Endodermal cell (in vitro differentiated cells): Measurements from ENCODE around the gene PRKCA. TPM values are rescaled to one million over a fixed set of nuclear protein-coding genes. Genes with fewer than 3 reads are reported as not detected.

Source experiments
- DNase-seq: peaks from one replicate; pipeline ENCODE4 v3.0.0-alpha.2; 2017
- H3K27ac ChIP-seq: 2 replicates; pipeline ENCODE4 v1.5.1; 2013; ENCODE audit warnings: mild to moderate bottlenecking, low read depth, low read length, moderate library complexity
- H3K27me3 ChIP-seq: 2 replicates; pipeline ENCODE4 v1.6.1; 2013; ENCODE audit warnings: mild to moderate bottlenecking, low read length, moderate library complexity; ENCODE audit not compliant: insufficient read depth, control insufficient read depth, poor library complexity, severe bottlenecking
- H3K36me3 ChIP-seq: 2 replicates; pipeline ENCODE4 v1.7.0; 2013; ENCODE audit warnings: mild to moderate bottlenecking, low read length, moderate library complexity; ENCODE audit not compliant: control insufficient read depth, insufficient read depth
- H3K4me1 ChIP-seq: one replicate; pipeline ENCODE4 v1.7.0; 2013; ENCODE audit warnings: low read length; ENCODE audit not compliant: control insufficient read depth, insufficient read depth
- H3K4me3 ChIP-seq: 2 replicates; pipeline ENCODE4 v1.5.1; 2013; ENCODE audit warnings: mild to moderate bottlenecking, low read length, moderate library complexity
- H3K9ac ChIP-seq: 2 replicates; pipeline ENCODE4 v1.6.1; 2013; ENCODE audit warnings: mild to moderate bottlenecking, low read length, moderate library complexity; ENCODE audit not compliant: poor library complexity, severe bottlenecking; ENCODE audit errors: extremely low read depth
- H3K9me3 ChIP-seq: 2 replicates; pipeline ENCODE4 v1.6.1; 2013; ENCODE audit warnings: mild to moderate bottlenecking, low read length, moderate library complexity; ENCODE audit not compliant: control insufficient read depth
- H3K27ac Mint-ChIP-seq: 2 replicates; pipeline ENCODE4 v1.8.0; 2020; ENCODE audit warnings: mixed read lengths
- H3K27me3 Mint-ChIP-seq: 2 replicates; pipeline ENCODE4 v1.8.0; 2021; ENCODE audit warnings: mild to moderate bottlenecking, mixed read lengths; ENCODE audit not compliant: insufficient read depth
- H3K36me3 Mint-ChIP-seq: 2 replicates; pipeline ENCODE4 v1.8.0; 2020; ENCODE audit warnings: low read depth, mixed read lengths
- H3K4me1 Mint-ChIP-seq: 2 replicates; pipeline ENCODE4 v1.8.0; 2020; ENCODE audit warnings: mixed read lengths
- H3K4me3 Mint-ChIP-seq: 2 replicates; pipeline ENCODE4 v1.8.0; 2020; ENCODE audit warnings: mild to moderate bottlenecking, moderate library complexity, mixed read lengths
- H3K9me3 Mint-ChIP-seq: 2 replicates; pipeline ENCODE4 v1.8.0; 2020; ENCODE audit warnings: mild to moderate bottlenecking, mixed read lengths
- WGBS, 2 experiments: methylation state at CpG; one replicate each; pipeline versions ENCODE4 v1.1.5 to v1.1.7; 2013; ENCODE audit warnings: missing lambda C conversion rate in 2 of 2, mixed read lengths in 1 of 2; ENCODE audit not compliant: insufficient coverage in 1 of 2, insufficient read length in 1 of 2; 5-methylcytosine and 5-hydroxymethylcytosine counted together
- total RNA-seq, 2 donors: library from RNA; stranded (reverse); fragmentation: NEBNext Ultra II Directional in 1 of 2; extraction: Animal tissue kit (Norgen Biotek cat#: 25700) in 1 of 2; gene quantifications; 2 replicates in 1 of 2; 3 replicates in 1 of 2; pipeline ENCODE4 v1.2.1, GENCODE V29; 2021
- TF ChIP-seq, protein P1 (sequence below): fragments of 200-600 bp; sonication (generic); conservative IDR thresholded peaks from 2 replicates; pipeline ENCODE4 v1.5.0; 2021; ENCODE audit warnings: antibody characterized with exemption, mild to moderate bottlenecking

PRKCA gene
- total RNA-seq, 2 donors from 2014 or later: 8.7 to 14.6 TPM

DNA sequence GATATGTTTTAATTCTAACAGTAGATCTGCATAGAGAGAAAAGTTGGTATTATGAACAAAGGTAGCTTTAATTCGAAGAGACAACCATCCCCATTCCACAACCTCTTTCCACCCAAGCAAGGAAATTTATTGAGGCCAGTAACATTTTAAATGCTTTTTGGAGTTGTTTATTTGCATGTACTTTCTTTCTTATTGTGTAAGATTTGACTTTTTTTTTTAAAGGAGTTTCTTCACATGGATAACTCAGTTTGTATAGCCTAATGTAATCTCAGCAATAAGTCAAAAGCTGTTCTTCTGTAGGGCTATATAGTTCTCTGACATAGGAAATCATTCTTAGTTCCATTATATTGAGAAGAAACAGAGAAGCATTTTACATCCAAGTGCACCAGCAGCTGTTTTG, 163.3 kb downstream of the PRKCA start:
- Mint-ChIP-seq H3K27me3 (no peaks in the 10 kb centered on the region), H3K4me1 (peaks cover 27% of the 10 kb centered on the region), H3K27ac (no peak overlapping the region), H3K36me3 (no peaks in the 10 kb centered on the region), H3K4me3 (no peak overlapping the region), H3K9me3 (no peaks in the 10 kb centered on the region)
- TF ChIP-seq, protein P1, sequence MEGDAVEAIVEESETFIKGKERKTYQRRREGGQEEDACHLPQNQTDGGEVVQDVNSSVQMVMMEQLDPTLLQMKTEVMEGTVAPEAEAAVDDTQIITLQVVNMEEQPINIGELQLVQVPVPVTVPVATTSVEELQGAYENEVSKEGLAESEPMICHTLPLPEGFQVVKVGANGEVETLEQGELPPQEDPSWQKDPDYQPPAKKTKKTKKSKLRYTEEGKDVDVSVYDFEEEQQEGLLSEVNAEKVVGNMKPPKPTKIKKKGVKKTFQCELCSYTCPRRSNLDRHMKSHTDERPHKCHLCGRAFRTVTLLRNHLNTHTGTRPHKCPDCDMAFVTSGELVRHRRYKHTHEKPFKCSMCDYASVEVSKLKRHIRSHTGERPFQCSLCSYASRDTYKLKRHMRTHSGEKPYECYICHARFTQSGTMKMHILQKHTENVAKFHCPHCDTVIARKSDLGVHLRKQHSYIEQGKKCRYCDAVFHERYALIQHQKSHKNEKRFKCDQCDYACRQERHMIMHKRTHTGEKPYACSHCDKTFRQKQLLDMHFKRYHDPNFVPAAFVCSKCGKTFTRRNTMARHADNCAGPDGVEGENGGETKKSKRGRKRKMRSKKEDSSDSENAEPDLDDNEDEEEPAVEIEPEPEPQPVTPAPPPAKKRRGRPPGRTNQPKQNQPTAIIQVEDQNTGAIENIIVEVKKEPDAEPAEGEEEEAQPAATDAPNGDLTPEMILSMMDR: no peak
- Histone ChIP-seq H3K27ac (no peak overlapping the region), H3K4me3 (no peak overlapping the region), H3K9me3 (no peaks in the 10 kb centered on the region), H3K27me3 (no peaks in the 10 kb centered on the region), H3K4me1 (no peaks in the 10 kb centered on the region), H3K9ac (no peak overlapping the region), H3K36me3 (no peaks in the 10 kb centered on the region)
- no CpG with 5 or more reads among the region's 1 CpG for WGBS, 2 experiments
- DNase-seq: no peak

- H3K4me1 ChIP-seq: no peaks in the 10 kb centered on the region
- Mint-ChIP-seq H3K9me3 (no peaks in the 10 kb centered on the region), H3K4me3 (no peak overlapping the region), H3K27me3 (no peaks in the 10 kb centered on the region), H3K27ac (no peak overlapping the region), H3K4me1 (peaks cover 27% of the 10 kb centered on the region), H3K36me3 (no peaks in the 10 kb centered on the region)
- no peak for DNase-seq
- WGBS, 2 experiments: 83 to 85% methylated on average over 3 to 11 of the region's 11 CpGs
- no peak overlapping the region for H3K9ac ChIP-seq
- H3K4me3 ChIP-seq: no peak overlapping the region
- no peaks in the 10 kb centered on the region for H3K9me3 ChIP-seq
- TF ChIP-seq, protein P1: no peak
- no peak overlapping the region for H3K27ac ChIP-seq
- H3K27me3 ChIP-seq: no peaks in the 10 kb centered on the region
- no peaks in the 10 kb centered on the region for H3K36me3 ChIP-seq
Measured at GRCh38 chr17:66466106-66466820, 163.8 kb downstream of the PRKCA start.

GRCh38 chr17:66466840-66467367, 164.5 kb downstream of the PRKCA start:
- Mint-ChIP-seq H3K4me1 (peaks cover 27% of the 10 kb centered on the region), H3K36me3 (no peaks in the 10 kb centered on the region), H3K4me3 (no peak overlapping the region), H3K9me3 (no peaks in the 10 kb centered on the region), H3K27ac (no peak overlapping the region), H3K27me3 (no peaks in the 10 kb centered on the region)
- 75 to 85% methylated on average over 5 to 7 of the region's 7 CpGs for WGBS, 2 experiments
- H3K4me1 ChIP-seq: no peaks in the 10 kb centered on the region
- H3K27me3 ChIP-seq: no peaks in the 10 kb centered on the region
- no peaks in the 10 kb centered on the region for H3K36me3 ChIP-seq
- no peak overlapping the region for H3K27ac ChIP-seq
- TF ChIP-seq, protein P1: no peak
- H3K4me3 ChIP-seq: no peak overlapping the region
- DNase-seq: no peak
- no peaks in the 10 kb centered on the region for H3K9me3 ChIP-seq
- no peak overlapping the region for H3K9ac ChIP-seq
